Activated CD4-positive, alpha-beta T cell treated with anti-CD3 and anti-CD28 coated beads, Interleukin-2, amount 10 ng/mL, durations not matched to agents 7 days and 5 days (primary cell): ENCODE data around the gene EFNA2. TPM values are rescaled to one million over a fixed set of nuclear protein-coding genes. Genes with fewer than 3 reads are reported as not detected.

ENCODE experiments used
- CTCF ChIA-PET: fragments of 350-600 bp; sonication (Branson Sonifier 250); formaldehyde crosslinking; loops from one replicate; lab custom pipeline; 2021; ENCODE audit warnings: antibody characterized with exemption; lab: Charles Lee
- POLR2A ChIA-PET: fragments of 350-600 bp; sonication (Branson Sonifier 250); formaldehyde crosslinking; loops from one replicate; lab custom pipeline; 2021; ENCODE audit warnings: antibody characterized with exemption; lab: Charles Lee
- DNase-seq: peaks from one replicate; pipeline ENCODE4 v3.0.0-alpha.2; 2020
- H3K27ac Mint-ChIP-seq: one replicate; pipeline ENCODE4 v1.8.0; 2021; ENCODE audit warnings: mild to moderate bottlenecking, moderate library complexity, mixed read lengths
- H3K27me3 Mint-ChIP-seq: one replicate; pipeline ENCODE4 v1.8.0; 2021; ENCODE audit warnings: mixed read lengths
- H3K36me3 Mint-ChIP-seq: one replicate; pipeline ENCODE4 v1.8.0; 2021; ENCODE audit warnings: low read depth, mixed read lengths
- H3K4me1 Mint-ChIP-seq: one replicate; pipeline ENCODE4 v1.8.0; 2021; ENCODE audit warnings: mixed read lengths
- H3K4me3 Mint-ChIP-seq: one replicate; pipeline ENCODE4 v1.8.0; 2021; ENCODE audit warnings: mild to moderate bottlenecking, moderate library complexity, mixed read lengths
- H3K9me3 Mint-ChIP-seq: one replicate; pipeline ENCODE4 v1.8.0; 2021; ENCODE audit warnings: mixed read lengths
- total RNA-seq, 2 experiments: library from RNA; stranded (reverse); gene quantifications; one replicate each; pipeline ENCODE4 v1.2.3, GENCODE V29; 2021

The EFNA2 gene
- total RNA-seq: not detected

DNA sequence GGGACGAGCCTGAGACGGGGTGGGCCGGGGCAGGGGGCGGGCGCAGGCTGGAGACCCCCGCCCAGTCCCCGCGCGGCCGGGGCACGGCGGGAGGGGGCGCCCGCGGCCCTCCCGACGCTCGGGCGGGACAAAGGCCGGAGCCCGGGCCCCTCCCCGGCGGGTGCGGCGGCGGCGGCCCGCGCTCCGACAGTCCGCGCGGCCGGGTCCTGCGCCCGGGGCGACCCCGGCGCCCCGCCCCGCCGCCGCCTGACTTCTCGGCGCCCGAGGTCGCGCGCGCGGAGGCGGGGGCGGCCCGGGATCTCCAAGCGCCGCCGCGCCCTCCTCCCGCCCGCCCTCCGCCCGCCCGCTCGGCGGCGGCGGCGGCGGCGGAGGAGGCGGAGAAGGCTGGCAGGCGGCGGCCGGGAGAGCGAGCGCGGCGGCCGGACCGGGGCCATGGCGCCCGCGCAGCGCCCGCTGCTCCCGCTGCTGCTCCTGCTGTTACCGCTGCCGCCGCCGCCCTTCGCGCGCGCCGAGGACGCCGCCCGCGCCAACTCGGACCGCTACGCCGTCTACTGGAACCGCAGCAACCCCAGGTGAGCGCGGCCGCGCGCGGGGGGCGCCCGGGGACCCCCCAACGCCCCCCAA, at the start of gene EFNA2:
Gene EFNA2, plus strand, starts transcription at position 137 of the 624 bp plus-strand sequence. Its CDS starts 296 bp downstream, at position 433.
- POLR2A ChIA-PET: no interaction called here
- peaks cover 22% of the 10 kb centered on the region for H3K27me3 Mint-ChIP-seq
- DNase-seq: no peak
- CTCF ChIA-PET: no interaction called here
- H3K27ac Mint-ChIP-seq: no peak within 1 kb of the TSS
- H3K9me3 Mint-ChIP-seq: no peaks in the 10 kb centered on the region
- H3K36me3 Mint-ChIP-seq: no peaks in the 10 kb centered on the region
- peaks cover 5% of the 10 kb centered on the region for H3K4me1 Mint-ChIP-seq
- H3K4me3 Mint-ChIP-seq: peak within 1 kb of the TSS; percentile 49

GRCh38 chr19:1236576-1236975, 49.1 kb upstream of the EFNA2 start:
- Mint-ChIP-seq H3K36me3 (peaks cover 6% of the 10 kb centered on the region), H3K9me3 (no peaks in the 10 kb centered on the region), H3K4me3 (no peak overlapping the region), H3K4me1 (peaks cover 25% of the 10 kb centered on the region), H3K27me3 (peaks cover 23% of the 10 kb centered on the region), H3K27ac (no peak overlapping the region)
- no peak for DNase-seq
- ChIA-PET POLR2A (no interaction called here), CTCF (interaction anchor here (0.9 to 1.1 kb wide), 2 partner anchors 8 to 15 kb away, joined by 3 read pairs; no protein-coding TSS in a partner anchor)

DNA sequence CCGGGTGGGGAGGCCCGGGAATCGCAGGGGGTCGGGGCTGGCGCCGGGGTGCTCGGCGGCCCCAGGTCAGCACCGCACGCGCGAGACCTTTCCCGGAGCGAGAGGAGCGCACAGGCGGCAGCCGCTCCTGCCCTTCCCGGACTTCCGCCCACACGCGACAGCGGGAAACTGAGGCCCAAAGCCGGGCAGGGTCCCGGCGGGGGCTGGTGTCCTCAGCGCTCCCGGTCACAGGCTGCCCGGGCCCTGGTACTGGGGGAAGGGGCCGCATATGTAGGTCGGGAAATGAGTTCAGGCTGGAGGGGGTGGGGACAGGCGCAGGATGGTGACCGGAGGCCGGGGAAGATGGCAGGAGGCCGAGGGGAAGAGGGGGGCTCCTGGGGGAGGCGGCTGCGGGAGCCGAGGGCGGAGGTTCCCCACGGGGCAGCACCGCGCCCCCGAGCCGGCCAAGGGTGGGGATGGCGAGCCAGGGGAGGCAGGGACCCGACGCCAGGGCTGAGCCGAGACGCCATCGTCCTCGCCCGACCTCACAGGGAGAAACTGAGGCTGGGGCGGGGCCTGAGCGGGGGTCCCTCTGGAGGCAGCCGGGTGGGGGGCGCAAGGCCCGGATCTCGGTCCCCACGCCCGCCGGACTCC, 48.5 kb upstream of the EFNA2 start:
- peaks cover 23% of the 10 kb centered on the region for H3K27me3 Mint-ChIP-seq
- DNase-seq: no peak
- POLR2A ChIA-PET: no interaction called here
- H3K4me1 Mint-ChIP-seq: peaks cover 25% of the 10 kb centered on the region
- CTCF ChIA-PET: interaction anchor here (1.1 kb wide), 1 partner anchor 16 kb away, joined by 3 read pairs; no protein-coding TSS in a partner anchor
- H3K9me3 Mint-ChIP-seq: no peaks in the 10 kb centered on the region
- H3K27ac Mint-ChIP-seq: no peak overlapping the region
- peaks cover 6% of the 10 kb centered on the region for H3K36me3 Mint-ChIP-seq
- H3K4me3 Mint-ChIP-seq: no peak overlapping the region

DNA sequence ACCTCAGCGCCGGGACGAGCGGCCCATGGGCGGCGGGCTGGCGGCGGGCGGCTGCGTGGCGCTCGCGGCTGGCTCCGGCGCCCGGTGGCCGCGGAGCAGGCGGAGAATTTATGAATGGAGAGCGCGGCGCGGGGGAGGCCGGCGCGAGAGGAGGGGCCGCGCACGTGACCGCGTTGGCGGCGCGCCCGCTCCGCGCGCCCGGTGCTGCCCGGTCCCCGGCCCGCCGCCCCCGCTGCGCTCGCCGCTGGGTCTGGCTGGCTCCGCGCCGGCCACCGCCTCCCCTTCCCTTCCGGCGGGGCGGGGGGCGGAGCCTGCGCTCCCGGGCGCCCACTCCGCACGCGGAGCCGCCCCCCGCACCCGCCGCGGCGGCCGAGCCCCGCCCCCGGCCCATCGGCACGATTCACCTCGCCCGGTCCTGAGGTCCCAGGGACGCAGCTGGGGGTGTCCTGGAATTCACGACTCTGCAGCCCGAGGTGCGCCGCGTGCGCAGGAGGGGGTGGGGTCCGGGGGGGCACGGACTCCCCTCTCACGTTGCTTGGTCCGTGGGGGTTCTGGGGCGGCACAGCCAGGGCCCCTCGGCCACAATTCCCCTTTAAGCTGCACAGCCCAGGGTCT, 47.8 kb upstream of the EFNA2 start, which contains the start of gene CBARP:
Gene CBARP, minus strand, starts transcription at position 252 of the 615 bp plus-strand sequence. CDS start 1,905 bp downstream, outside the sequence.
- CTCF ChIA-PET: interaction anchor here (0.8 to 1.1 kb wide), 2 partner anchors 29 to 35 kb away, joined by 3 read pairs; no protein-coding TSS in a partner anchor
- POLR2A ChIA-PET: no interaction called here
- Mint-ChIP-seq H3K9me3 (no peaks in the 10 kb centered on the region), H3K4me1 (peaks cover 32% of the 10 kb centered on the region), H3K36me3 (peaks cover 9% of the 10 kb centered on the region), H3K4me3 (peak within 1 kb of the TSS; percentile 66), H3K27ac (peak within 1 kb of the TSS; percentile 72), H3K27me3 (peaks cover 23% of the 10 kb centered on the region)
- no peak for DNase-seq

DNA sequence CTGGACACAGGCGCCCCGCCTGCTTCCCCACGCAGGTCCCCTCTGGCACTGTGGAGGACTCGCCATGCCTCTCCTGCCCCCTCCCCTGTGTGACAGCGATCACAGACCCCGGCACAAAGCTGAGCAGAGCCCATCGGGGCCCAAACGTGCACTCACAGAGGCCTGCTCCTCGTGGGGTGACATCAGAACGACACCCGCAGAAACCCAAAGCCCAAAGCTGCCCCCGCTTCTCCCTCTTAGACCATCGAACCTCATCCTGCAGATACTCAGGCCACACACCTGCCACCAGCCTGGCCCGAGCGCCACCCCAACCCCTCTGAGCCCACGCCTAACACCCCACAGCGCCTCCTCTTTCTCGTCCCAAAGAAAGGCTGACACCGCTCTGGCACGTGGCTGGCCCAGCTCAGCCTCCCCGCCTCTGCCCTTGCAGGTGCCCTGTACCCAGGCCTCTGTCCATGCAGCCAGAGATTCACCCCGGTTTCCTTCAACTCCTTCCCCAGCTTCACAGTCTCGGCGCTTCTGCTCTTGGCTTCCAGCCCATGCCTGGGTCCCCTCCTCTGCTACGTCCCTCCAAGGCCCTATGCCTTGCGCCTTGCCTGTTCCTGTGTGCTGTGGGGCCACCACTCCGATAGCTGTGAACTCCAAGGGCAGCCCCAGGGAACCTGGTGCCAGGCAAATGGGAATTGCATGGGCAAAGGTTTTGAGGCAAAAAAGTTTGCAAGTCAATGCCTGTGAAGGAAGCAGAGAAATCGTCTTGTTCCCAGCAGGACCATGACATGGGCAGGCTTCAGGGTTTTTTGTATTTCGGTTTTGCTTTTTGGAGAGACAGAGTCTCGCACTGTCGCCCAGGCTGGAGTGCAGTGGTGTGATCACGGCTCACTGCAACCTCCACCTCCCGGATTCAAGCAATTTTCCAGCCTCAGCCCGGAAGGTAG, 47.0 kb upstream of the EFNA2 start:
- peak overlapping the region; percentile 66 for H3K4me3 Mint-ChIP-seq
- H3K36me3 Mint-ChIP-seq: peaks cover 9% of the 10 kb centered on the region
- H3K9me3 Mint-ChIP-seq: no peaks in the 10 kb centered on the region
- peaks cover 39% of the 10 kb centered on the region for H3K4me1 Mint-ChIP-seq
- no peak for DNase-seq
- ChIA-PET CTCF (interaction anchor here (0.8 to 1.1 kb wide), 3 partner anchors 28 to 60 kb away, joined by 3 read pairs; no protein-coding TSS in a partner anchor), POLR2A (interaction anchor here (0.6 to 0.7 kb wide), 2 partner anchors 25 to 150 kb away, joined by 3 read pairs; no protein-coding TSS in a partner anchor)
- peaks cover 23% of the 10 kb centered on the region for H3K27me3 Mint-ChIP-seq
- peak overlapping the region; percentile 72 for H3K27ac Mint-ChIP-seq

DNA sequence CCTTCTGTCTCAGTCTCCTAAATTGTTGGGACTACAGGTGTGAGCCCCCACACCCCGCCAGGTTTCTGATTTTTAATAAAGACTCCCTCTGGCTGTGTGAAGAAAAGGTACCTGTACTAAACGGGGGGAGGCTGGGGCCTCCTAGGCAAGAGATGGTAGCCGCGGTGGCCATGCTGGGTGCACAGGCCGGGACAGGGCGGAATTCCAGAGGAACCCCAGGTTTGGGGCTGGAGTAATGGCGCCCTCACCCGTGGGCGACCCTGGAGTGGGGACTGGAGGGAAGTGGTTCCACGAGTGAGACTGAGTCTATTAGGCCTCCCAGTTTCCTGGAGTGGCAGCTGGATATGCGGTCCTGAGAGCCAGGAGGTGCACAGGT, 46.3 kb upstream of the EFNA2 start:
- peak overlapping the region; percentile 66 for H3K4me3 Mint-ChIP-seq
- POLR2A ChIA-PET: interaction anchor here (0.6 to 0.7 kb wide), 2 partner anchors 26 to 151 kb away, joined by 3 read pairs; no protein-coding TSS in a partner anchor

DNA sequence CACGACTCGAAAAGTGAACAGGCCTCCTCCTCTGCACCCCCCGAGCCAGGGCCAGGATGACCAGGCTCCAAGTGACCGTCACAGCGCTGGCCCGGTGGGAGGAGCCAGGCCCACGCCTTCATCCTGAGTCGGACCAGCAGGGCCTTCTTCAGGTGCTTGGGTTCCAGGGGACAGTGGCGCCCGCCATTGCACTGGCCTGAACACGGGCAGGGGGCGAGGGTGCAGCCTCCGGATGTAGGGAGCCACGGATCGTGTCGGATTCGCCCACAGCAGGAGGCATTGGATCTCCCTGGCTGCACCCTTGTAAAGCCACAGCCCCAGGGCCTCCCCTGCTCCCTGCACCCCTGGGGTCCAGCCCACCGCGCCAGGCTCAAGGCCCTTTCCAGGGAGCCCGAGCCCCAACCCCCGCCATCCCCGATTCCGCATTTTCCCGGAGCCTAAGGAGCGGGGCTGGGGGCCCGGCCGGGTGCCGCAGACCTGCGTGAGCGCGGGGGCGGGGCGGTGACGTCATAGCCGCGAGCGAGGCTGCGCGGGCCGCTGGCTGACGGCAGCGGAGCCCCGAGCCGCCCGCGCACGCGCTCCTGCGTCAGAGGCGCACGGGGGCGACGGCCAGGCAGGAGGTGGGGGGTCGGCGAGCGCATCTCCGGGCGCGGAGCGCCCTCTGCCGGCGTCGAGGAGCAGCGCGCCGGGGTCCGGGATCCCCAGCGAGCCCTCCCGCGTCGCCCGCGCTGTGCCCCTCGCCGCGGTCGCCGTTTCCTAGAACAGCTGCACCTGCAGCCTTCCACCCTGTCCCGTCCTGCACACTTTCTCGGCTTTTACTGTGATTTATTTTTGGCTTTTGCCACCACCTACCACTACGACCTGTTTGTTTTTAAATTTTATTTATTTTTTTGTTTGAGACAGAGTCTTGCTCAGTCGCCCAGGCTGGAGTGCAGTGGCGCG, 45.6 kb upstream of the EFNA2 start:
- CTCF ChIA-PET: interaction anchor here (0.7 to 7.5 kb wide), 8 partner anchors 15 to 300 kb away, joined by 3 to 299 read pairs (median 4); partner anchors contain the start of genes CIRBP, FAM174C and WDR18
- peaks cover 23% of the 10 kb centered on the region for H3K27me3 Mint-ChIP-seq
- H3K36me3 Mint-ChIP-seq: peaks cover 11% of the 10 kb centered on the region
- H3K9me3 Mint-ChIP-seq: no peaks in the 10 kb centered on the region
- DNase-seq: peak; percentile 86
- H3K4me1 Mint-ChIP-seq: peaks cover 43% of the 10 kb centered on the region
- peak overlapping the region; percentile 79 for H3K4me3 Mint-ChIP-seq
- POLR2A ChIA-PET: no interaction called here
- no peak overlapping the region for H3K27ac Mint-ChIP-seq

More for the DNA sequence above, 46.3 kb upstream of the EFNA2 start:
- no peak for DNase-seq
- Mint-ChIP-seq H3K36me3 (peaks cover 9% of the 10 kb centered on the region), H3K9me3 (no peaks in the 10 kb centered on the region), H3K4me1 (peaks cover 39% of the 10 kb centered on the region), H3K27me3 (peaks cover 23% of the 10 kb centered on the region), H3K27ac (peak overlapping the region; percentile 50)
- CTCF ChIA-PET: no interaction called here

- DNase-seq: no peak
- no peaks in the 10 kb centered on the region for H3K9me3 Mint-ChIP-seq
- H3K27me3 Mint-ChIP-seq: peaks cover 23% of the 10 kb centered on the region
- CTCF ChIA-PET: interaction anchor here (0.7 to 7.5 kb wide), 8 partner anchors 16 to 301 kb away, joined by 3 to 299 read pairs (median 4); partner anchors contain the start of genes CIRBP, FAM174C and WDR18
- POLR2A ChIA-PET: interaction anchor here (1.0 to 1.5 kb wide), 2 partner anchors 28 to 49 kb away, joined by 3 to 8 read pairs; partner anchors contain the start of gene CIRBP
- H3K4me1 Mint-ChIP-seq: peaks cover 43% of the 10 kb centered on the region
- H3K27ac Mint-ChIP-seq: peak overlapping the region; percentile 71
- H3K4me3 Mint-ChIP-seq: peak overlapping the region; percentile 79
- H3K36me3 Mint-ChIP-seq: peaks cover 11% of the 10 kb centered on the region
Observed at GRCh38 chr19:1240925-1241324, 44.7 kb upstream of the EFNA2 start.

- DNase-seq: peak; percentile 90
- Mint-ChIP-seq H3K4me1 (peaks cover 45% of the 10 kb centered on the region), H3K27ac (peak within 1 kb of the TSS; percentile 92), H3K27me3 (peaks cover 20% of the 10 kb centered on the region), H3K4me3 (peak within 1 kb of the TSS; percentile 86), H3K36me3 (peaks cover 11% of the 10 kb centered on the region), H3K9me3 (no peaks in the 10 kb centered on the region)
- ChIA-PET CTCF (interaction anchor here (1.2 to 7.5 kb wide), 5 partner anchors 16 to 257 kb away, joined by 3 to 299 read pairs (median 6); partner anchors contain the start of genes CIRBP, FAM174C and WDR18), POLR2A (interaction anchor here (0.7 to 1.5 kb wide), 3 partner anchors 12 to 49 kb away, joined by 3 to 8 read pairs (median 4); partner anchors contain the start of gene CIRBP)
Observed at GRCh38 chr19:1241417-1242095, 44.1 kb upstream of the EFNA2 start, which contains the start of gene ATP5F1D. TSS of gene ATP5F1D (plus strand) at chr19:1241751. CDS start at chr19:1241851, 100 bp downstream.
